Endothelial cell of umbilical vein (primary cell): Measurements from ENCODE around the gene KRTAP4-8.

ENCODE experiments used
- EZH2 ChIP-seq: IDR thresholded peaks from 2 replicates; pipeline ENCODE4 v1.6.1; 2012; ENCODE audit warnings: borderline replicate concordance, low read depth, mild to moderate bottlenecking, moderate library complexity, low read length, inconsistent platforms; ENCODE audit not compliant: severe bottlenecking
- JUN ChIP-seq: IDR thresholded peaks from 2 replicates; pipeline ENCODE4 v1.6.1; 2011; ENCODE audit warnings: borderline replicate concordance, low read depth; ENCODE audit not compliant: insufficient read length, insufficient read depth
- MAX ChIP-seq: IDR thresholded peaks from 2 replicates; pipeline ENCODE4 v1.6.1; 2011; ENCODE audit not compliant: insufficient read depth, insufficient read length
- MYC ChIP-seq: IDR thresholded peaks from one replicate; pipeline ENCODE4 v1.6.1; 2011; ENCODE audit warnings: mild to moderate bottlenecking, low read depth, low read length
- POLR2A ChIP-seq: IDR thresholded peaks from 2 replicates; pipeline ENCODE4 v1.6.1; 2012; ENCODE audit warnings: low read depth, mild to moderate bottlenecking, control low read depth, low read length
- TF ChIP-seq, protein P1 (sequence below), 2 donors: IDR thresholded peaks; 1 replicate in 1 of 2; 2 replicates in 1 of 2; pipeline ENCODE4 v1.5.1; 2011; ENCODE audit warnings: low read length in 2 of 2, mild to moderate bottlenecking in 2 of 2, moderate library complexity in 2 of 2, control low read depth in 1 of 2, inconsistent platforms in 1 of 2, low read depth in 1 of 2; ENCODE audit not compliant: insufficient read depth in 1 of 2; ENCODE audit errors: extremely low read depth in 1 of 2

- TF ChIP-seq POLR2A = no peak
- no peak for TF ChIP-seq EZH2
- no peak for TF ChIP-seq MAX
- TF ChIP-seq, protein P1, sequence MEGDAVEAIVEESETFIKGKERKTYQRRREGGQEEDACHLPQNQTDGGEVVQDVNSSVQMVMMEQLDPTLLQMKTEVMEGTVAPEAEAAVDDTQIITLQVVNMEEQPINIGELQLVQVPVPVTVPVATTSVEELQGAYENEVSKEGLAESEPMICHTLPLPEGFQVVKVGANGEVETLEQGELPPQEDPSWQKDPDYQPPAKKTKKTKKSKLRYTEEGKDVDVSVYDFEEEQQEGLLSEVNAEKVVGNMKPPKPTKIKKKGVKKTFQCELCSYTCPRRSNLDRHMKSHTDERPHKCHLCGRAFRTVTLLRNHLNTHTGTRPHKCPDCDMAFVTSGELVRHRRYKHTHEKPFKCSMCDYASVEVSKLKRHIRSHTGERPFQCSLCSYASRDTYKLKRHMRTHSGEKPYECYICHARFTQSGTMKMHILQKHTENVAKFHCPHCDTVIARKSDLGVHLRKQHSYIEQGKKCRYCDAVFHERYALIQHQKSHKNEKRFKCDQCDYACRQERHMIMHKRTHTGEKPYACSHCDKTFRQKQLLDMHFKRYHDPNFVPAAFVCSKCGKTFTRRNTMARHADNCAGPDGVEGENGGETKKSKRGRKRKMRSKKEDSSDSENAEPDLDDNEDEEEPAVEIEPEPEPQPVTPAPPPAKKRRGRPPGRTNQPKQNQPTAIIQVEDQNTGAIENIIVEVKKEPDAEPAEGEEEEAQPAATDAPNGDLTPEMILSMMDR (IDR thresholded peaks at IDR 0.05; ENCODE audit: extremely low read depth in 1 of 2, insufficient read depth in 1 of 2, low read depth in 1 of 2, low read length in 2 of 2) = no peak
- no peak for TF ChIP-seq MYC
- no peak for TF ChIP-seq JUN
These were observed 43.9 kb downstream of the KRTAP4-8 start for GRCh38 chr17:41054025-41054424.
